C4-2B (cell line): Measurements from ENCODE around the gene H6PD.

Source experiments
- H3K27ac ChIP-seq: fragments of 450-650 bp; 2 replicates; pipeline ENCODE4 v1.5.1; 2017
- ZFX ChIP-seq: fragments of 450-650 bp; IDR thresholded peaks from 2 replicates; pipeline ENCODE4 v1.6.1; 2017
- TF ChIP-seq, protein P1 (sequence below): fragments of 450-650 bp; conservative IDR thresholded peaks from 2 replicates; pipeline ENCODE4 v1.5.1; 2017; ENCODE audit warnings: mild to moderate bottlenecking

The H6PD gene

DNA sequence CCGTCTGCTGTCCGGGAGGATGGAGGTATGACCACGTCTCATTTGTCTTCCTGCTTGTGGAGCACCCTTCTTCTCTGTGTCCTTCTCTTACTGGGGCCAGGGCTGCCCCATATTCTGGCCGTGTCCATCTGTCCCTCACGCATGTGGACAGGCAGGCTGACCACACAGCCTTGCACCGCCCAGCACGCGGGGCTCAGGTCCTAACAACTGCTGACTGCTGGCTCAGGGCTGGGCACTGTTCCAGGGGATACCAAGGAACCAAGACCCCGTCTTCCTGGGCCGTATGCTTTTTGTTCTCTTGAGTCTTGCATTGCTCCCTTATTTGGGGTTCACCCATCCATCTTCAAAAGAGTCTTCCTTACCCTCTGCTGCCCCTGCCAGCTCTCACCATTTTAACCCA, 40.6 kb downstream of the H6PD start:
- no peak for TF ChIP-seq ZFX
- no peak overlapping the region for H3K27ac ChIP-seq

DNA sequence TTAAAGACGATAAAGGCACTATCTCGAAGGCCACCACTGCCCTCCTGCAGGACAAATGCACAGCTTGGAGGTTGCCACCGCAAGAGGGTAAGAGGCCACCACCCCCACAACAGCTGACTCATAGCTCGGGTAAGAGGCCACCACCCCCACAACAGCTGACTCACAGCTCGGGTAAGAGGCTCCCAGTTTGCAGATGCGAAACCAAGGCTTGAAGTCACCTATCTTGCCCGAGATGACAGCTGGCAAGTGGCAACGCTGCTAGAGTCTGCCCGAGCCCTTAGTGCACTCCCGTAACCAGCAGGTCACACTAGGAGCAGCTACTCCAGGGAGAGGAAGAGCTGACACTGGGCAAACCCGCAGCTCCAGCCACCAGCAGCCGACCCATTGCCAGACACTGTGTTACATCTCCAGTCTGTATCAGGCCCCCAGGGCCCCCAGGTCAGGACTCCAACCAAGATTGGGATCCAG, 41.0 kb downstream of the H6PD start:
- TF ChIP-seq, protein P1, sequence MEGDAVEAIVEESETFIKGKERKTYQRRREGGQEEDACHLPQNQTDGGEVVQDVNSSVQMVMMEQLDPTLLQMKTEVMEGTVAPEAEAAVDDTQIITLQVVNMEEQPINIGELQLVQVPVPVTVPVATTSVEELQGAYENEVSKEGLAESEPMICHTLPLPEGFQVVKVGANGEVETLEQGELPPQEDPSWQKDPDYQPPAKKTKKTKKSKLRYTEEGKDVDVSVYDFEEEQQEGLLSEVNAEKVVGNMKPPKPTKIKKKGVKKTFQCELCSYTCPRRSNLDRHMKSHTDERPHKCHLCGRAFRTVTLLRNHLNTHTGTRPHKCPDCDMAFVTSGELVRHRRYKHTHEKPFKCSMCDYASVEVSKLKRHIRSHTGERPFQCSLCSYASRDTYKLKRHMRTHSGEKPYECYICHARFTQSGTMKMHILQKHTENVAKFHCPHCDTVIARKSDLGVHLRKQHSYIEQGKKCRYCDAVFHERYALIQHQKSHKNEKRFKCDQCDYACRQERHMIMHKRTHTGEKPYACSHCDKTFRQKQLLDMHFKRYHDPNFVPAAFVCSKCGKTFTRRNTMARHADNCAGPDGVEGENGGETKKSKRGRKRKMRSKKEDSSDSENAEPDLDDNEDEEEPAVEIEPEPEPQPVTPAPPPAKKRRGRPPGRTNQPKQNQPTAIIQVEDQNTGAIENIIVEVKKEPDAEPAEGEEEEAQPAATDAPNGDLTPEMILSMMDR, result no peak
- TF ChIP-seq ZFX, result no peak
- H3K27ac ChIP-seq, result no peak overlapping the region

DNA sequence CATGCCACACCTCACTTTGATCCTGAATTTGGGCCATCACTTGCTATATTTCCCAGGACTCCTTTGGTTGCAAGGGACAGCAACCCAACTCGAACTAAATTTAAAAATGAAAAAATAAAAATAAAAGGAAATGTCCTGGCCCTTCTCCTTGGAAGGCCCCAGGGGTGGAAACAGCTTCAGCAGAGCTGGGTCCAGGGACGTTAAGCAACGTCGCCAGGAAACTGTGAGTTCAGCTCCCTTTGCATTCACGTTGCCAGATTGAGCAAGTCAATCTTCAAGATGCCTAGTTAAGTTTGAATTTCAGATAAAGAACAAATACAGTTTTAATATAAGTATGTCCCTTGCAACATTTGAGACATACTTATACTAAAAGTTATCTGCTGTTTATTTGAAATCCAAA, 43.5 kb downstream of the H6PD start:
- TF ChIP-seq, protein P1, result no peak
- TF ChIP-seq ZFX, result 0 out of 2 replicates have a peak, but pooled peaks have one; percentile 9

GRCh38 chr1:9278585-9279153, 44.1 kb downstream of the H6PD start:
- no peak overlapping the region for H3K27ac ChIP-seq
- no peak for TF ChIP-seq ZFX
- TF ChIP-seq, protein P1, result no peak

More for the DNA sequence above, 43.5 kb downstream of the H6PD start:
- H3K27ac ChIP-seq, result no peak overlapping the region

DNA sequence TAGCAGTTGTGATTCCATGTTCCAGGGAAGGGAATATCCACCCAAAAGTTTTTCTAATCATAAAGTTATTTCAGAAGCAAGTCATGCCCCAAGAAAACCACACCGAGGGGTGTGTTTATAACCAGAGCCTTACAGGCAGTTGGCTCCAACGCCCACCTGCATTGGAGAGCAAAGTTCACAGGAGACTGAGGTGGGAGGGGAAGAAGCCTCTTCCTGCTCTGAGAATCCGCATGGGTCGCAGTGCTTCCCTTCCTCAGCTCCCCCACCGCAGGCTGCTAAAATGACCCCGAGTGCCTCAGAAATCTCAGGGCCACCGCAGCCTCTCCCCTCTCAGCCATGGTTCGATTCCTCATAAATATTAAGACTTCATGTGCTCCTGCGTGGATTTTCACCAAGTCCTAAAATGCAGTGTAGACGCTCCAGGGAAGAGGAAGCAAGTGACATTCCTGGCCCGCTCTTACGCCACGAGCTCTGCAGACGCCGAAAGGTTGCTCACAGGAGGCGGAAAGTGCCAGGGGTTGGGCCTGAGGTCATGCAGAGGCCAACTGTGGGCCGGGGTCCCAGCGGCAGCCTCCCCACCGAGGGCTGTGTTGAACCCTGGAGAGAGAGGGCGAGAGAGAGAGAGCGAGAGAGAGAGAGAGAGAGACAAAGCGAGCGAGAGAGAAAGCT, 44.7 kb downstream of the H6PD start:
- TF ChIP-seq, protein P1, result no peak
- no peak for TF ChIP-seq ZFX
- no peak overlapping the region for H3K27ac ChIP-seq

DNA sequence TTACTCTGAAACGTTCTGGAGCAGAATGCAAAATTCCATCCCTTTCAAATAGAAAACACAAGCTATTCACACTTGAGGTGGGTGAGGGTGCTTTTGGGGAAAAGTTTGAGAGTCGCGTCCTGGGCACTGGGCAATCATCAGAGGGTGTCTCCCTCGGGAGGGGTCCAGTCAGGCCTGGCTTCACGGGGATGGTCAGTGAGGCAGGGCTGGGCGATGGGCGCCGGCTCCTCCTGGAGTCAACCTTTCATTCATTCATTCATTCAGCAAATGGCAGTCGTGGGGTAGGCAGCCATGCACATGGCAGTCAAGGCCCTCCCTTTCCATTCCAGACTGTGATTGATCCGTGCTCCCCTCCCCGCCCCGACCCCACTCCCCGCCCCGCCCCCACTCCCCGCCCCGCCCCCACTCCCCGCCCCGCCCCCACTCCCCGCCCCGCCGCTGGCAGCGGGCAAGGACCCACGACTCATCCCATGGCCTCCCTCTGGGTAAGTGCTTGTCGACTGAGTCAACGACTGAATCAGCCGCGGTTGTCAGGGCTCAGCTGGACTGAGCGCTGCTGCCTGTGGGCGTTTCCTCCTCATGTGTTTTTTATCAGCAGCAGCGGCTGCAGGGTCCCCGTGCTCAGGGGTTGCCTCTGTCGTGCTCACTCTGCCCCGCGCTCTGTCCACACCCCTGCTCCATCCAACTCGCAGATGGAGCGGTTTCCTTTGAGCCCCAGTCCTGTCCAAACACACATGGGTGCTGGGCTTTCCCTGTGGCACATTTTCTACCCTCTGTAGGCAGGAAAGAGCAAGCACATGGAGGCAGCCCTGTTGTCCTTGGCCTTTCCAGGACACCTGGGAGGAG, 45.7 kb downstream of the H6PD start:
- TF ChIP-seq ZFX, result no peak
- TF ChIP-seq, protein P1, result no peak
- no peak overlapping the region for H3K27ac ChIP-seq

DNA sequence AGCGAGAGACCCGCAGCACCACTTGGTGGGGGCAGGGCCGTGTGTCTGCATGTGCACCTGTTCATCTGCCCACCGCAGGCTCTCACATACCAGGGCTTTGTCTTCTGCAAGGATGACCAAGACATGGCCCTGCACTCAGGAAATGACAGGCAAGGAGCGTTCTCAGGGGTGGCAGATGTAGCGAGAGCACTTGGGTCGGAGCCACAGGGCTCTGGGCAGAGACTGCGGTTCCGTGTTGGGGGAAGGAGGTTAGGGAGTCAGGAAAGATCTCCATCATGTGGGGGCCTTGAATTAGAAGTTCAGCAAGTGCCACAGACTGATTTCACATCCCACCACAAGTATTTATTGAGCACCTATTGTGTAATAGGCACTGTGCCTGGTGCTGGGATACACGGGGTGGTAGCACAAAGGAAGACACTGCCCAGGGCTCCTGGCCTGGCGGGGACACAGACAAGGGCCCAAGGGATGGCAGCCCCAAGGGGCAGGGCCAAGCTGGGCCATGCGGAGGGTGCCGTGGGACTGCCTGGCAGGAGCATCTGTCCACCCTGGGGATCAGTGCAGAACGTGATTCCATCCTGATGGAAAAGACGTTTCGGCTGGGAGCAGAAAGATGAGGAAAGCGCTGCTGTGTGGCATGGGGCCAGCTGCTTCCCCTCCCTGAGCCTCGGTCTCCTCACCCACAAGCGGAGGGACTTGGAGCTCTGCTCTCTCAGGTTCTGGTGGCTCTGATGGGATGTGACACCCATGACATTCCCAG, 46.7 kb downstream of the H6PD start:
- H3K27ac ChIP-seq, result no peak overlapping the region
- TF ChIP-seq, protein P1, result no peak
- TF ChIP-seq ZFX, result no peak
